ENCODE data around the gene HHATL. TPM values are rescaled to one million over a fixed set of nuclear protein-coding genes. Genes with fewer than 3 reads are reported as not detected.

HHATL gene
- total RNA-seq, 1 experiment from 2014 or later = not detected

DNA sequence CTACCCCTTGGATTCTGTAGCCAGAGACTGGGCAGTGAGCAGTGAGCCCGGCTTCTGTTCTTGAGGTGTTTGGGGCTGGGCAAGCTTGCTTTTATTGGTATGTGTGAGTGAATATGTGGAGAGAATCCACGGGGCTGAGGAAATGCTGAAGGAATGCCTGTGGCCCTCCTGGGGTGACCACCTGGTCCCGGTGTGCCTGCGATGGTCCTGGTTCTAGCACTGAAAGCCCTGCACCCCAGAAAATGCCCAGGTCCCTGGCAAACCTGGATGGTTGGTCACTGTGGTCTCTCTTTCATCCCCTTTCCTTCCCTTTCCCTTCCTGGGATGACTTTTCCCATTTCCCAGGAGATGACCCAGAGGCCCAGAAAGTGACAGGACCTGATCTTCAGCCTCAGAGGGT is 44.9 kb downstream of the HHATL start:
- H3K27ac ChIP-seq (ENCODE audit: low read depth, low read length, poor library complexity, severe bottlenecking) = no peak overlapping the region
- no peak overlapping the region for H3K4me3 ChIP-seq (ENCODE audit: low read depth, low read length, poor library complexity, severe bottlenecking)
- BruUV-seq (replicated peaks) = no TSS peak
- ChIA-PET POLR2A (ENCODE audit: low non-redundant PET) (no interaction called here), CTCF (no interaction called here)
- H3K9me3 ChIP-seq (ENCODE audit: low read depth, low read length, poor library complexity, severe bottlenecking) = no peaks in the 10 kb centered on the region
- H3K36me3 ChIP-seq (ENCODE audit: insufficient read depth, low read length, poor library complexity, severe bottlenecking) = peaks cover 3% of the 10 kb centered on the region
- H3K27me3 ChIP-seq (replicated peaks; ENCODE audit: insufficient read depth, low read depth, low read length, poor library complexity) = no peaks in the 10 kb centered on the region
- TF ChIP-seq EZH2 (IDR thresholded peaks at IDR 0.05; ENCODE audit: borderline replicate concordance, low read depth, low read length, poor library complexity, severe bottlenecking) = no peak
- TF ChIP-seq, protein P1, sequence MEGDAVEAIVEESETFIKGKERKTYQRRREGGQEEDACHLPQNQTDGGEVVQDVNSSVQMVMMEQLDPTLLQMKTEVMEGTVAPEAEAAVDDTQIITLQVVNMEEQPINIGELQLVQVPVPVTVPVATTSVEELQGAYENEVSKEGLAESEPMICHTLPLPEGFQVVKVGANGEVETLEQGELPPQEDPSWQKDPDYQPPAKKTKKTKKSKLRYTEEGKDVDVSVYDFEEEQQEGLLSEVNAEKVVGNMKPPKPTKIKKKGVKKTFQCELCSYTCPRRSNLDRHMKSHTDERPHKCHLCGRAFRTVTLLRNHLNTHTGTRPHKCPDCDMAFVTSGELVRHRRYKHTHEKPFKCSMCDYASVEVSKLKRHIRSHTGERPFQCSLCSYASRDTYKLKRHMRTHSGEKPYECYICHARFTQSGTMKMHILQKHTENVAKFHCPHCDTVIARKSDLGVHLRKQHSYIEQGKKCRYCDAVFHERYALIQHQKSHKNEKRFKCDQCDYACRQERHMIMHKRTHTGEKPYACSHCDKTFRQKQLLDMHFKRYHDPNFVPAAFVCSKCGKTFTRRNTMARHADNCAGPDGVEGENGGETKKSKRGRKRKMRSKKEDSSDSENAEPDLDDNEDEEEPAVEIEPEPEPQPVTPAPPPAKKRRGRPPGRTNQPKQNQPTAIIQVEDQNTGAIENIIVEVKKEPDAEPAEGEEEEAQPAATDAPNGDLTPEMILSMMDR (conservative IDR thresholded peaks at IDR 0.05; ENCODE audit: low read depth, low read length) = no peak
- intact Hi-C loops (cut with micrococcal nuclease; ENCODE audit: unreplicated experiment) = no loop called here
- H3K4me1 ChIP-seq (ENCODE audit: insufficient read depth, low read length, poor library complexity, severe bottlenecking) = no peaks in the 10 kb centered on the region
- no peak for DNase-seq (ENCODE audit: low spot score)

DNA sequence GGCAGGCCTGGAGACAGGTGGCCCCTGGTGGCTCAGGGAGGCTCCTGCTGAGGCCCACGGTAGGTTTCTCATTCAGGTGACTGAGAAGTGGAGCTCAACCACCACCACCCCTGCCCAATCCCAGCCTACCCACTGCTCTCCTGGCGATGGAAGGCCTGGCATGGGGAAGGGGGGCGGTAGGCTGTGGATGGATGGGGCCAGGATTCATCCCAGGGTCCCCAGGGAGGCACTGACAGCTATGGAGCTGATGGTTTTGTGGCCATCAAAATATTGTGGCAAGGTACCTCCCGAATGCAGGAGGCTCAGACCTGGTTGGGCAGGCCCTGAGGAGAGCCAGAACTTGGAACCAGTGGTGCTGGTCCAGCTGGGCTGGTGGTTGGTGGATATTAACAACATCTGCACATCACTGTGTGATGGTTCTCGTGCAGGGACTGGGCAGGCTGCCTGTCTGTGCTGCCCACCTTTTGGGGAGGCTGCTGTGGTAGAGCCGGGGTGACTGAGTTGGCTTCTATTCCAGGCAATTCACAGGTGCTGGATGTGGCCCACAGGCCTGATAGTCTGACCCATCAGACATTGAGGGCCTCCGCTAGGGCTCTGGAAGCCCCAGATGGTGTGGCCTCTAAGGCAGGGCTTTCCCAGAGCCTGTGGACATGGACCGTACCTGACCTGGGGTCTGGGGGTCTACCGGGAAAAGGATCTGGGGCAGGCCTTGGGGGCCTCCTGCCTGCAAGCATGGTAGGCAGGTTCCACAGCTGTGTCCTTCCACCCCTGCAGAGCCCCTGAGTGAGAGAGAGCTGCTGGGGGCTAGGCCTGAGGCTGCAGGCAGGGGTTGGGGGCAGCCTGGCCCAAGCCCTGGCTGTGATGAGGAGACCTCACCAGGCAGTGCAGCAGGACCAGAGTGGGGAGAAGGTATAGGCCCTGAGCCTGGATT is 45.7 kb downstream of the HHATL start:
- DNase-seq (ENCODE audit: low spot score) = no peak
- Histone ChIP-seq H3K27ac (ENCODE audit: low read depth, low read length, poor library complexity, severe bottlenecking) (no peak overlapping the region), H3K9me3 (ENCODE audit: low read depth, low read length, poor library complexity, severe bottlenecking) (no peaks in the 10 kb centered on the region), H3K4me1 (ENCODE audit: insufficient read depth, low read length, poor library complexity, severe bottlenecking) (no peaks in the 10 kb centered on the region), H3K36me3 (ENCODE audit: insufficient read depth, low read length, poor library complexity, severe bottlenecking) (peaks cover 3% of the 10 kb centered on the region), H3K27me3 (replicated peaks; ENCODE audit: insufficient read depth, low read depth, low read length, poor library complexity) (no peaks in the 10 kb centered on the region), H3K4me3 (ENCODE audit: low read depth, low read length, poor library complexity, severe bottlenecking) (no peak overlapping the region)
- ChIA-PET POLR2A (ENCODE audit: low non-redundant PET) (no interaction called here), CTCF (no interaction called here)
- TF ChIP-seq, protein P1 (conservative IDR thresholded peaks at IDR 0.05; ENCODE audit: low read depth, low read length) = no peak
- TF ChIP-seq EZH2 (IDR thresholded peaks at IDR 0.05; ENCODE audit: borderline replicate concordance, low read depth, low read length, poor library complexity, severe bottlenecking) = no peak
- intact Hi-C loops (cut with micrococcal nuclease; ENCODE audit: unreplicated experiment) = no loop called here
- no TSS peak for BruUV-seq (replicated peaks)

DNA sequence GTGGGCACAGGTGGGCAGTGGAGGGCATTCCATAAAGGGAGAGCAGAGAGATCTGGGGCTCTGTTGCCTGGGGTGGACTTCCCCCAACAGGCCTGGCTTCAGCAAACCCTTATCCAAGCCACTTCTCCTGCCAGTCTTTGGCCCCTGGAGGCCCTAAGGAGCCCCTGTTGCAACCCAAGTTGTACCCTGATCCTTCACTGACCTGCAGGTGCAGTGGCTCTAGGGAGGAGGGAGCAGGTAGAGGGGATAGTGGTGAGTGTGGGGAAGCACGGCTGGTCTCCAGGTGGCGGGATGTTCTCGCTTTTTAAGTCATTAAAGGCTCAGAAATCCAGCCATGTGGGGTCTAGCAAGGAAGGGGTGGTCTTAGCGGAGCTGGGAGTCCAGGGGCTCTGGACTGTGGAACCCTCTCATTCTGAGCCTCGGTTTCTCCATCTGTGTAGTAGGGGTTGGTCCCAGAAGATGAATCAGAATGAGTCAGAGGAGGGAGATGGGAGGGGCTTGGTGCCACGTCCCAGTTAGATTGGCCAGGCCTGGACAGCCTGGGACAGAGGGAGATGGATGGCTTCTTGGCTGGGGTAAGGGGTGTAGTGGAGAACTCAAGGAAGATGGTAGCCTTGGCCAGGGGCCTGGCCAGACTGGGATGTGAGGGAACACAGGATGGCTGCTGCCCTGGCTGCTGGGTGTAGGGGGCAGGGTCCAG is 46.5 kb downstream of the HHATL start:
- CTCF ChIA-PET = no interaction called here
- TF ChIP-seq, protein P1 (conservative IDR thresholded peaks at IDR 0.05; ENCODE audit: low read depth, low read length) = no peak
- no peak for TF ChIP-seq EZH2 (IDR thresholded peaks at IDR 0.05; ENCODE audit: borderline replicate concordance, low read depth, low read length, poor library complexity, severe bottlenecking)
- no peak for DNase-seq (ENCODE audit: low spot score)
- intact Hi-C loops (cut with micrococcal nuclease; ENCODE audit: unreplicated experiment) = no loop called here
- BruUV-seq (replicated peaks) = no TSS peak
- Histone ChIP-seq H3K9me3 (ENCODE audit: low read depth, low read length, poor library complexity, severe bottlenecking) (no peaks in the 10 kb centered on the region), H3K27me3 (replicated peaks; ENCODE audit: insufficient read depth, low read depth, low read length, poor library complexity) (no peaks in the 10 kb centered on the region), H3K4me1 (ENCODE audit: insufficient read depth, low read length, poor library complexity, severe bottlenecking) (no peaks in the 10 kb centered on the region), H3K27ac (ENCODE audit: low read depth, low read length, poor library complexity, severe bottlenecking) (no peak overlapping the region), H3K36me3 (ENCODE audit: insufficient read depth, low read length, poor library complexity, severe bottlenecking) (peaks cover 3% of the 10 kb centered on the region), H3K4me3 (ENCODE audit: low read depth, low read length, poor library complexity, severe bottlenecking) (no peak overlapping the region)
- POLR2A ChIA-PET (ENCODE audit: low non-redundant PET) = no interaction called here
